Lower lobe of right lung (tissue), 2 donors: ENCODE results near the gene STIM1. TPM values are rescaled to one million over a fixed set of nuclear protein-coding genes. Genes with fewer than 3 reads are reported as not detected.

Experiments used
- ATAC-seq, 2 donors: fragments of 200-7000 bp; cut with Tn5 transposase; one replicate each; pipeline ENCODE4 v1.9.1; 2020 to 2022; ENCODE audit warnings: mild to moderate bottlenecking in 2 of 2, moderate library complexity in 2 of 2
- DNase-seq: peaks from one replicate; pipeline ENCODE4 v3.0.0-alpha.2; 2020
- H3K27ac ChIP-seq: fragments of 200-600 bp; one replicate; pipeline ENCODE4 v1.8.0; 2022
- H3K27me3 ChIP-seq: fragments of 200-600 bp; one replicate; pipeline ENCODE4 v1.8.0; 2022; ENCODE audit warnings: low read depth
- H3K36me3 ChIP-seq: fragments of 200-600 bp; one replicate; pipeline ENCODE4 v1.8.0; 2022; ENCODE audit warnings: mild to moderate bottlenecking
- H3K4me1 ChIP-seq: fragments of 200-600 bp; one replicate; pipeline ENCODE4 v1.8.0; 2022
- H3K4me3 ChIP-seq: fragments of 200-600 bp; one replicate; pipeline ENCODE4 v1.8.0; 2022; ENCODE audit warnings: mild to moderate bottlenecking
- H3K9me3 ChIP-seq: fragments of 200-600 bp; one replicate; pipeline ENCODE4 v1.8.0; 2022
- intact Hi-C: fragments of 100-400 bp; cut with DNase I; formaldehyde crosslinking; loops from one replicate; pipeline ENCODE4 v1.11.0; 2022
- total RNA-seq: library from RNA; stranded (reverse); fragmentation: NEBNext Ultra II Directional; extraction: Animal tissue kit (Norgen Biotek cat#: 25700); gene quantifications from one replicate; pipeline ENCODE4 v1.2.1, GENCODE V29; 2021
- TF ChIP-seq, protein P1 (sequence below): fragments of 200-600 bp; IDR thresholded peaks from one replicate; pipeline ENCODE4 v1.8.0; 2022; ENCODE audit warnings: antibody characterized with exemption, mild to moderate bottlenecking
- donor health status: DM: no; HTN: yes; CAD: no; lungs with severe emphysema.

STIM1 gene
- total RNA-seq, 1 donor from 2014 or later = 59.5 TPM

GRCh38 chr11:3946455-3947017 is 91.1 kb downstream of the STIM1 start:
- H3K27ac ChIP-seq = peak overlapping the region; percentile 55
- H3K27me3 ChIP-seq = no peaks in the 10 kb centered on the region
- intact Hi-C loops = no loop called here
- TF ChIP-seq, protein P1, sequence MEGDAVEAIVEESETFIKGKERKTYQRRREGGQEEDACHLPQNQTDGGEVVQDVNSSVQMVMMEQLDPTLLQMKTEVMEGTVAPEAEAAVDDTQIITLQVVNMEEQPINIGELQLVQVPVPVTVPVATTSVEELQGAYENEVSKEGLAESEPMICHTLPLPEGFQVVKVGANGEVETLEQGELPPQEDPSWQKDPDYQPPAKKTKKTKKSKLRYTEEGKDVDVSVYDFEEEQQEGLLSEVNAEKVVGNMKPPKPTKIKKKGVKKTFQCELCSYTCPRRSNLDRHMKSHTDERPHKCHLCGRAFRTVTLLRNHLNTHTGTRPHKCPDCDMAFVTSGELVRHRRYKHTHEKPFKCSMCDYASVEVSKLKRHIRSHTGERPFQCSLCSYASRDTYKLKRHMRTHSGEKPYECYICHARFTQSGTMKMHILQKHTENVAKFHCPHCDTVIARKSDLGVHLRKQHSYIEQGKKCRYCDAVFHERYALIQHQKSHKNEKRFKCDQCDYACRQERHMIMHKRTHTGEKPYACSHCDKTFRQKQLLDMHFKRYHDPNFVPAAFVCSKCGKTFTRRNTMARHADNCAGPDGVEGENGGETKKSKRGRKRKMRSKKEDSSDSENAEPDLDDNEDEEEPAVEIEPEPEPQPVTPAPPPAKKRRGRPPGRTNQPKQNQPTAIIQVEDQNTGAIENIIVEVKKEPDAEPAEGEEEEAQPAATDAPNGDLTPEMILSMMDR = no peak
- no peaks in the 10 kb centered on the region for H3K36me3 ChIP-seq
- peaks cover 90% of the 10 kb centered on the region for H3K4me1 ChIP-seq
- DNase-seq (no peak), ATAC-seq (peak in 1 of 2 donors; percentile 30)
- no peaks in the 10 kb centered on the region for H3K9me3 ChIP-seq
- H3K4me3 ChIP-seq = no peak overlapping the region

DNA sequence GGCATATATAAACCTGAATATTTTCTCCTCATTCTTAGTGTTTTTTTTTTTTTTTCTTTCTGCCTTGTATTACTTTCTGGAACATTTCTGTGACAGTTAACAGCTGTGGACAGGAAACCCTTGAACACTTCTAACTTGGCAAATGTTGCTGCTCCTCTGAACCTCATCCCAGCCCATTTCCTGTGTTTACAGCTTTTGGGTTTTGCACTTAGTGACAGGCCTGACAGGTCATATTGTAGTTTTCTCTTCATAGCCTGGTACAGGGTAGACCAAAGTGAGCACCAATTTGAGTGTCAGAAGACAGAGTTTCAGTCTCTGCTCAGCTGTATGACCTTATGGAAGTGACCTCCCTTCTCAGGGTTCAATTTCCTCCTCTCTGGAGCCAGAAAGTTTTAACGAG is 91.6 kb downstream of the STIM1 start:
- intact Hi-C loops = no loop called here
- no peaks in the 10 kb centered on the region for H3K27me3 ChIP-seq
- H3K27ac ChIP-seq = peak overlapping the region; percentile 55
- H3K36me3 ChIP-seq = no peaks in the 10 kb centered on the region
- DNase-seq (no peak), ATAC-seq (peak; percentile 74 to 76)
- no peak overlapping the region for H3K4me3 ChIP-seq
- TF ChIP-seq, protein P1 = no peak
- H3K4me1 ChIP-seq = peaks cover 88% of the 10 kb centered on the region
- H3K9me3 ChIP-seq = no peaks in the 10 kb centered on the region

GRCh38 chr11:3949125-3949524 is 93.7 kb downstream of the STIM1 start:
- no peaks in the 10 kb centered on the region for H3K36me3 ChIP-seq
- TF ChIP-seq, protein P1 = no peak
- peaks cover 70% of the 10 kb centered on the region for H3K4me1 ChIP-seq
- H3K27me3 ChIP-seq = no peaks in the 10 kb centered on the region
- H3K27ac ChIP-seq = peak overlapping the region; percentile 40
- no peaks in the 10 kb centered on the region for H3K9me3 ChIP-seq
- intact Hi-C loops = no loop called here
- ATAC-seq = peak; percentile 41 to 58
- H3K4me3 ChIP-seq = no peak overlapping the region
- no peak for DNase-seq

DNA sequence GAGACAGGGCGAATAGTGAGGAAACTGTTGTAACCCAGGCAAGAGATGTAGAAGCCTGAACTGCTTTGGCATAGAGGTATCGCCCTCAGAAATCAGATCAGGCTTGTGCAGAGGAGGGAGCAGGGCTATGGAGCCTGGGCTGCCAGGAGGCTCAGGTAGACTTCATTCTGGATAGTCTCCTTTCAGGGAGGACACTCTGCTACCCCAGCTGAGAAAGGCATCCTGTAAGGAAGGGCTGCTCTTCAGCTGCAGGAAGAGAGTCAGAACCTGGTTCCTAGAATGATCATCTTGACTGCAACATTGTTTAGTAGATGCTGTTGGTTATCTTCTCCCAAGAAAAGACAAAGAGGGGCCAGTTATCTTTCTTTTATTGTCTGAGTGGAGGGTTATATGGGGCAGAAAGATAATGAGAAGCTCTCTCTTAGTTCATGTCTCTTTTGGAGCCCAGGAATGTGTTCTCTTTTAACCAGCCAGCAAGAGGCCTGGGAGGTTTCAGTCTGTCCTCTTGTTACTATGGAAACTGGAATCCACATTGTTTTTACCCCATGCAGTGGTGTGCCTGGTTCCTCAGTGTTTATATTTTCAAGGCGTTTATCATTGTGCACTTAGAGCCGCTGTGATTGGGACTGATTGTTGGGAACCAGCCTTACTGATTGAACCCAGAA is 95.7 kb downstream of the STIM1 start:
- peak overlapping the region; percentile 47 for H3K27ac ChIP-seq
- no peaks in the 10 kb centered on the region for H3K36me3 ChIP-seq
- ATAC-seq (peak in 1 of 2 donors; percentile 53), DNase-seq (no peak)
- peaks cover 52% of the 10 kb centered on the region for H3K4me1 ChIP-seq
- intact Hi-C loops = no loop called here
- no peaks in the 10 kb centered on the region for H3K9me3 ChIP-seq
- no peaks in the 10 kb centered on the region for H3K27me3 ChIP-seq
- TF ChIP-seq, protein P1 = no peak
- H3K4me3 ChIP-seq = no peak overlapping the region

GRCh38 chr11:3952715-3953114 is 97.3 kb downstream of the STIM1 start:
- Histone ChIP-seq H3K27me3 (no peaks in the 10 kb centered on the region), H3K9me3 (no peaks in the 10 kb centered on the region), H3K4me1 (peaks cover 36% of the 10 kb centered on the region), H3K27ac (no peak overlapping the region), H3K4me3 (no peak overlapping the region), H3K36me3 (no peaks in the 10 kb centered on the region)
- no peak for DNase-seq
- intact Hi-C loops = no loop called here
- no peak for ATAC-seq
- TF ChIP-seq, protein P1 = no peak
